GM21528 (cell line): Measurements from ENCODE around the gene IRS2.

Experiments used
- ATAC-seq: cut with Tn5 transposase; IDR thresholded peaks from one replicate; pipeline ENCODE4 v1.9.1; 2021; ENCODE audit warnings: mild to moderate bottlenecking, moderate library complexity; ENCODE audit not compliant: unreplicated experiment, low FRiP score

IRS2 gene

DNA sequence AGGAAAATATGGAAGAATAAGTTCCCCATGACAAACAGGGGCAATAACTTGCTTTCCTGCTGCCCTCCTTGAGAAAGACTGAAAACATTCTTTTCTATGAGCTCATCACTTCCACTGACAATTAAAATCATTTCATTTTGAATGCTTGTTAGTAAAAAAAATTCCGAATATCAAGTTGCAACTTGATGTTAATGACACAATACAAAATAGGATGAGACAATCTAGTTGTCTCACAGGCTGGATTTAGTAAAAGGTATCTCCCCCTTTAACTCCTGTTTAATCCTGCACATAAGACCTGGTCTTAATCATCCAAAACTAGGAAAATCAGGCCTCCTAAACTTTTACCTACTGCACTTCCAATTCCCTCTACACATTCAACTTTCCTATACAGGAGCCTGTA is 24.7 kb downstream of the IRS2 start:
- no peak for ATAC-seq

DNA sequence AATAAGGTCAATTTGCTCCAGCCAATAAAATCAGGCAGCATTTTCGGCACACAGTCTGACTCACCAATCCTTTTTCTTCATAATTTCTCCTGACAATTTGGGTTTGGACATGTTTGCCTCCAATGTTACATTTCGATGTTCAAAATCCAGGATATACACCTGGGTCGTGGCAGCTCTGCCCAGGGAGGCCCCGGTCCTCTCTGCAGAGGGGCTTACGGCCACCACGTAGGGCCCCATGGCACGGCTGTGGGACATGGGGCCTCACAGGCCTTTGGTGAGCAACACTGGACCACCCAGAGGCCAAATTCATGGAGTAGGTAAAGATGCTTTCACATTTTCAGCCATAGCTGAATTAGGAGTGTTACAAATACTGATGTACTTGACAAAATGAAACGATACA is 25.4 kb downstream of the IRS2 start:
- ATAC-seq = no peak

DNA sequence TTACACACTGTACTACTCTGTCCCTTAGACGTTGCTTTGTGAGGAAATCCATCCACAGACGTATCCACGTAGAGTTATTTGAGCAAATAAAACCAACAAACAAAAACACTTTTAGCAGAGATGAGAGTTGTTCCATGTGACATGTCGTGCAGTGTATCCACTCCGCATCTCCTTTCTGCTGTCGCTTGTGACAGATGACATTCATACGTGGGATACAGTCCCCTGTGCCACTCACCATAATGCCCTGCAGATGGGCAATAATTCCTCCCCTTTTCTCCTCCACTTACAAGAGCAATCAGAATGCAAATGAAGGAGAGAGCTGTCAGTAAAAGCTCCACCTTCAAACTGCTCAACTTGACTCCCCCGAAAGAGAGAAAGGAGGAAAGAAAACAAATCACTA is 26.0 kb downstream of the IRS2 start:
- ATAC-seq = no peak

DNA sequence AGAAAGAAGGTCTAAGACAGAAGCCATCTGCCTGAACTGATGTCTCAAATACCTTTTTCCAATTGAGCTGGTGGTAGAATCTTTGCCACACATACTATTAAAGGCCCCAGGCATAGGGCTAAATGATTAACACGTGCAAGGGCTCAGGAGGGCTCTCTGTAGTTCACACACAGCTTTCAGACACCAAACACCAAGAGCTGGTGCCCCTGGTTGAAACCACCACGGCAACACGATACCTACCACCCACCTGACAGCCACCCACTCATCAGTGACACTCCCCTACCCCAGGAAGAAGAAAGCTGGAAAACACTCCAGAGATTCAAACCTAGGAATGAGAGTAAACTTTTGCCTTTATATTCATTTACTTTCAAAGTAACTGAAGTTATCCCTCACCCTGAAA is 26.8 kb downstream of the IRS2 start:
- ATAC-seq = no peak

DNA sequence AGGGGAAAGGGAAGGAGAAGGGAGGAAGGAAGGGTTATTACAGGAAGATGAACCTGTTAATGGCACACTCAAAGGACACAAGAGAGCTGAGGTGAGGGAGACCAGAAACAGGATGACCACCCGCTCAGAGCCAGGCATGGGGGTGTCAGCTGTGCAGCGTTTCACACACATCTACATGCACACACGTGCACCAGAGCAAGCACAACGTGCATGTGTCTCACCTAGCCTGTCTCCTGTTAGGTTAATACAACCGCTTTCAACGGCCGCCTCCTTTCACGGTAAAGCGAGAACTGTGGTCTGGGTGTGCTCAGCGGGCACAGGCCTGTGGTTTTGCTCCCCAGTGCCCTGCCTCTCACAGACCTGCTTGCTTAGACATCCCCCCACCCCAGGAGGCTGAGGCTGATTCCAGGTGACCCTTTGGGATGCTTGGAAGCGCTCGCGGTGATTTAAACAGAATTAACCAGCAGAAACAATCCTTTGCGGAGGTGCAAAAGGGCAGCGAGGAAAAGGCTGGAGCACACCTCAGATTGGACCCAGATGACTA is 27.4 kb downstream of the IRS2 start:
- ATAC-seq = no peak

DNA sequence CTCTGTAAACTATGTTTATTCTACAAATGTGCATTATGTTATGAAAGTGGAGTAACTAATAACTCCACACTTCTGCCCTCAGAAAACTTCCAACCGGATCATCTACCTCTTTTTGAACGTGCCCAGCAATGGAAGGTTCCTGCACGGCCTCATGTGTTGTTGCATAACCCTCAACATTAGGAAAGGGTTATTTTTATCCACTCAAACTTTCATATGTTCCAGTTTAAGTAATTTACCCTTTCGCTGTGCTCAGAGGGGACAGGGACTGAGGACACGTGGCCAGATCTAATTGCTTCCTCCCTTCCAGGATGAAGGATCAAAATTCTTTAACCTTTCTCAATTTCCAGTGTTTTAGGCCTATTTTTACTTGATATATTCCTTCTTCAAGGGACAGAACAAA is 29.6 kb downstream of the IRS2 start:
- ATAC-seq = no peak

DNA sequence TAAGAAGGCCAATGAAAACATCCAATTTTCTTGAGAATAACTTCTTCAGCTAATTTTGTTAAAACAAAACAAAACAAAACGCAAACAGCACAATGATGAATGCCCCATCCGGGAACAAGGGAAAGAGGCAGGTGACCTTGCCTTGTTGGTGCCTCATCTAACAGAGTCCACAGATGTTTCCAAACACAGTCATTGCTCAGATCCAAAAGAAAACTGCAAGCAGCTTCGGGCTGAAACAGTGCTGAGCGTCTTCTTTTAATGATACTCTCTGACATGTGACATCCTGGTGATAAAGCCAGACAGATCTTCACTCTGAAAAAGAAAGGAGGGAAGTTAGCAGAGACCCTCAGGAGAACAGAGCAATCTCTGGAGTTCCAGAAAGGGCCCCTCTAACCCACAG is 30.4 kb downstream of the IRS2 start:
- ATAC-seq = no peak

DNA sequence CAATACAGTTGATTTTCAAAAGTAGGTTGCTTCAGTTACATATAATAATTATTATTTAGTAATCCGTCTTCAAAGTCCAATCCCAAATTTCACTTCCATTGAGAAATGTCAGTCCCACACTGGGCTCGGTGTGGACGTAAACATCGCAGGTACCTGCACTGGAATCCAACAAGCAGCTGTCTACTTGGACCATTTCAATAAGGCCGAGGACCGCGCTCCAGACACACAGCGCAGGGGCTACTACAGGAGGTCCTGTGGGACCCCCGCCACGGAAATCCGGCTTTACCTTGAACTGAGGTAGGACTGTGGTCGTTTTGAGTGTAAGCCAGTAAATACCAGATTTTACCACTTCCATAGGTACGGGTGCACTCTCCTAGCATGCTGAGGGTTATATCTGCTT is 30.8 kb downstream of the IRS2 start:
- no peak for ATAC-seq

DNA sequence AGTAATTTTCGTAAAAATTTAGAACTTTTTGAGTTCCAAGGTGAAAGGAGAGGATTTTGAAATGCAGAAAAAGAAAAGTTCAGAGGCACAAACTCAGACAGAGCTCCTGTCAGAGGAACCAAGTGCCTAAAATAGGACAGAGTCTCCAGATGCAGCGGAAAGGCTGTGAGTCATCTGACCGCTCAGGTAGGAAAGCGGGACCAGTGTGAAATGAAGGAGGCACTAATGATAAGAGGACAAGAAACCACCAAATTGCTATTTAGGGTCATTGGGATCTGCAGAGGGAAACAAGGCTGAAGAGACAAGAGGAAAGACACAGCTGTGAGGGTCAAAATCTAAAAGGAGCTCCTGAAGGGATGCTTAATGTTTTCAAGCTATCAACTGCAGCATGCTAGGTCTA is 34.9 kb downstream of the IRS2 start:
- no peak for ATAC-seq

DNA sequence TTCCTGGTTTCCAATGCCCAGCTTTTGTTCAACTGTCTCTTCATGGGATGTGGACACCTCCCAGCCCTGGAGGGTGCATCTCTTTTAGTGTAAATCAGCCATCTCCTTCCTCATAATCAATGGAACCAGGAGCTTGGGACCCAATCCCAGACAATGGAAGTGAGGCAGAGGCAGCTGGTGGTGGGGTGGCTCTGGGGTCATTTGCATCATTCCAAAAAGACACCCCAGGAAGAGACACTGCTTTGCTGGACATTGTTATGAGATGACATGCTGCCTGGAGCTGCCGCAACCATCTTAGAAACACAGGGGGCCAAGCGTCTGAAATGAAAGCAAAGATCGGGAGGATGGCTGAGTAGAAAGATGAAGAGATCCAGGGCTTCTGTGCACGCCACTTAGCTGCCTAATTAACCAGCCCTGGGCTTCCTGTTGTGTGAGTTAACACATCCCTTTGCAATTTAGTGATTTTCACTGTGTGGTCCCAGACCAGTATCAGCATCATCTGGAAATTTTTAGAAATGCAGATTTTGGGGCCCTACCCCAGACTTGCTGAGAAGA is 36.1 kb downstream of the IRS2 start:
- ATAC-seq = no peak

DNA sequence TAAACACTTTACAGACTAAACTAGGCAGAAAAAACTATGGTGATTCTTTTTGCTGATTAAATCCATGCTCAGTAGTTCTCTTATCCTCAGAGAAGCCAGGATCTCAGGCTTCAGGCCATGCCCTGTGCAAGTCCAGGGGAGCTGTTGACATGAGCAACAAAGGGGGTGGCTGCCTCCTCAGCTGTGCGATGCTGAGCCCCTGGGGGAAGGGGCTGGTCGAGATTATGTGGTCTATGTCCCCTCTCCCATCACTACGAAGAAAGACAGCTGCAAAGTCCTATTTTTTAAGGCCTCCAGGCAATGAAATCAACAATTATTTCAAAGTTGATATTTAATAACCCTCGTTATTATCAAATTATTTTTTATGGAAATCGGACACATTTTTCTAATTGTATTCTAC is 37.0 kb downstream of the IRS2 start:
- ATAC-seq = no peak

DNA sequence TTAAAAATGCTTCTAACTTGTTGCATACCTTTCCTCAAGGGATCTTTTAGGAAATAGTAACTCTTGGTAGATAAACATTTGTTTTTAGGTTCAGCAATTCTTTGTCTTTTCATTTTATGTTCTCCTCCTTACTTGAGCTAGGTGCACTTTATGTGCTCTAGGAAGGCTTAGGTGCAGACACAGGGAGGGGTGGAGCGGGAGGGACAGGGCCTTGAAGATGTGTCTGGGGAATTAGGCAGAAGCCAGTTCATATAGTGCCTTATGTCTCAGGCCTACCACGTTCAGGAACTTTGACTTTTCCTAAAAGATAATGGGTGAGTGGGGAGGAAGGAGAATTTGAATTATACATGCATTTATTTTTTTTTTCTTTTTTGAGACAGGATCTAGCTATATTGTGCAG is 37.7 kb downstream of the IRS2 start:
- ATAC-seq = no peak

DNA sequence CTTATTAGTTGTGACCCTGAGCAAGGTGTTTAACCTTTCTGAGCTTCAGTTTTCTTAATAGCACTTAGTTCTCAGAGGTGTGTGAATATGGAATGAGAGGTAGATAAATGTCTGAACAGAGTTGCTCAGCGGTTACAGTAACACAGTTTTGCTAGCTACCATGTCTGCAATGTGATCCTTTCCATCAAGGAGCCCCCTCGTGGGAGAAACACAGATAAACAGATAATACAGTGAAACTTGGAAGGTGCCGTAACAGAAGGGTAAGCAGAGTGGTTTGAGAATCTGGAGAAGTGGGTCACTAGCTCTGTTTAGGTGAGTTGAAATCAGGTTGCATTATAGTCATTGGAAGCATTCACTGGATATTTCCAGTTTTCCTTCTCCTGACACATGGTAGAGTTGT is 38.9 kb downstream of the IRS2 start:
- no peak for ATAC-seq

DNA sequence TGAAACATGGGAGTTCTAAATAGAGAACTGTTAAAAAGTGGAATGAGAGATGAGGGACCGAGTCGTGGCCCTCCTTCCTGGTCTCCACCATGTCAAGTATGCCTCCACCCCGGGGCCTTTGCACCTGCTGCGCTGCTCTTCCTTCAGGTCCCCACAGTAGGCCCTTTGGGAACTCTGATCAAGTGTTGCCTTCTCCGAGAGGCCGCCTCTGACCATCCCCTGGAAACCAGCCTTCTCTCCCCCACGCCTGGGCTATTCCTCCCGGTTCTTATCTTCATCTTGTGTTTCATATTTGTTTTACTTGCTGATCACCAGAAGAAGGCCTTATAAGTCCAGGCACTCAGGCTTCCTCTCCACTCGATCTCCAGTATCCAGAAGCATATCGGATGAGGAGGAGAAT is 40.0 kb downstream of the IRS2 start:
- ATAC-seq = no peak

DNA sequence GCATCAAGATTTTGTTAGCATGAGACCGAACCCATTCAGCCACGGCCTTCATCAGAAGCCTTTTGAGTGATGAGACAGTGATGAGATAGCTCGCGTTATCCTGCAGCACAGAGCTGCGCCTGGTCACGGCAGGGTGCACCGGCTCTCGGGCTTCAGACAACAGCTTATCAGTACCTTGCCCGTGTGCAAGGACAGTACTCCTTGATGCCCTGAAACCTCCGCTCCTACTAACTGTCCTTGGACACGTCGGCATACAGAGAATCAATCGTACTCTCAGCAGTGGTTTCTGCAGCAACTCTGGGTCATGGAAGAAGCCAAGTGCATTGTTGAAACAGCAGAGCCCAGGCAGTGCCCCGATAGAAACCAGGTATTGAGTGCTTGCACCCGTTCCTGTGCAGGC is 40.7 kb downstream of the IRS2 start:
- no peak for ATAC-seq

DNA sequence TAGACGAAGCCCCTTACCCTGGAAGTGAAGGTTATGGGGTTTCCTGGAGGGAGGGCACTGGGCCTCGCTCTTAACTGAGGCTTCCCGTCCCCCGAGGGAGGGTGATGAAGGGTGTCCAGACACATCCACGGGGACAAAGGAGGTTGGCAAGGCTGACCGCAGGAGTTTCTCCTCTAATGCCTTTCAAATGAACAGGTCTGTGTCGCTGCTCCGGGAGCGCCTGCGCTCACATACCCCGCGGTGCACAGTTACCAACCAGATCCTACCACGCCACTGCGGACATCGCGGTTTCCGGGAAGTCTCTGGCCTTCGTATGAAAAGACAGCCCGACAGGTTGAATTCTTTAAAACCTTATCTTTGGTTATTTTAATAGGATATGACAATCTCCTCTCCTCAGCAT is 41.3 kb downstream of the IRS2 start:
- no peak for ATAC-seq

DNA sequence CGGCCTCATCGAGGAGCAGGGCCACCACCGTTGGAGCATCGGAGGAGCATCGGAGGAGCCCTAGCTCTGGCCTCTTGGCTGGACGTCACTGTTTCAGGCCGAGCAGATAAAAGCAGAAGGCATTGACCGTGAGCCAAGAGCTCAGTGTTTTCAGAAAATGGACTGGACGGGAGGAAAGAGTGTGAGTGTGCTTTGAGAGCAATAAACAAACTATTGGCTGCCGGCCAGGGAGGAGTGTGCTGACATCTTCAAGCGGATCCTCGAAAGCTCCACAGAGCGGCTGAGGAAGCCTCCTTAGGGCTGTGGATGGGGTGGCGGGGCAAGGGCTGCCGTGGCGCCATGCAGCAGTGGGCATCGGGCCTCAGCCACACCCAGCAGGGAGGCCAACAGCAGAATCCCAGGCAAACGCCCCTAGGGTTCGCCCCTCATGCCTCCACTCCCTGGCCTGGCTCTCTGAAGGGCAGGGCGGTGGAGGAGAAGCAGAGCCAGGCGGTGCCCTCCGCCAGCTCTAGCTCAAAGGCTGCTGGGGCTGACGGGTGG is 41.8 kb downstream of the IRS2 start:
- ATAC-seq = no peak

DNA sequence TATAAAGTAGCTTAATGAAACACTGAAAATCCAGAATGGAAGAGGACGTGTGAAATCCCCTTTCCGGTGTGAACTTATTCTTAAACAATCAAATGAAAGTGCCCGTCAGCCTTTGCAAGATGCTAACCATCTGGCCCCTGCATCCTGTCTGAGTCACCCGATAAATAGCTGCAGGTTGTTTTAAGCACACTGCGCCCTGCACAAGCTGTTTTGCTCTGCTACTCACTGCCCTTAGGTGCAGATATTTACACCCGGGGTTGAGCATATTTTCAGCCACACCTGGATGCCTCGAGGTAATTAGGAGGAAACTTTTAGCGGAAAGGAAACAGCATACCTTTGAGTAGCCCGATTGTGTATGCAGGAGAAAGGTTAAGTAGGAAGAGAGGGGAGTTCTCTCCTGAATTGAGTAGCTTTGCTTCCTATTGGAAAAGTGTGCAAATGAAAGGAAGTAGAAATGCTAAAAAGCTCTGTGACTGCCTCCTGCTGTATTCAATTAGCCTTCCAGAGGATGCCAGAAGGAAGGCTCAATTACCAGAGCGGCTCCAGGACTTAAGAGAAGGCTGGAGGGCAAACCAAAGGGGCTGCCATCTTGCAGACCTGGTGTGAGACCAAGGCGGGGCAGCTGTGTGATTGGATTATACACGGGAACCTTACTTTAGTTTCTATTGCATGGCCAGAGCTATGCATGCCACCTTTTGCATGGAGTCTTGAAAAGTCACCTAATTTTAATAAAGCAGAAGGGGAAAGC is 42.5 kb downstream of the IRS2 start:
- ATAC-seq = no peak

DNA sequence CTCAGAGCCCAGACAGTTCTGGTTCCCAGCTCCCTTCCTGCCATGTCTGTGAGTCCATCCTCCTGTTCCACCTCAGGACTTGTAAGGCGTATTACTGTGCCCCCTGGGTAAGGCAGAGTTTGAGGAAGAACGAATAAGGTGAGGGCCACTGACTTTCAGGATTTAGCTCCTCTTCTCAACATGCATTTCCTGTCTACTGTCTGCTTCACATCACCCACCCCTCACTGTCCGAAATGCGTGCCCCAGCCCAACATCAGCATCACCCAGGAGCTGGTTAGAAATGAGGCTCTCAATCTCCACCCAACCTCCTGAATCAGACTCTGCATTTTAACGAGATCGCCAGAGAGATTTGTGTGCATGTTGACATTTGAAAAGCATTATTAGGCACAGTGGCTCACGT is 44.4 kb downstream of the IRS2 start:
- ATAC-seq = no peak

DNA sequence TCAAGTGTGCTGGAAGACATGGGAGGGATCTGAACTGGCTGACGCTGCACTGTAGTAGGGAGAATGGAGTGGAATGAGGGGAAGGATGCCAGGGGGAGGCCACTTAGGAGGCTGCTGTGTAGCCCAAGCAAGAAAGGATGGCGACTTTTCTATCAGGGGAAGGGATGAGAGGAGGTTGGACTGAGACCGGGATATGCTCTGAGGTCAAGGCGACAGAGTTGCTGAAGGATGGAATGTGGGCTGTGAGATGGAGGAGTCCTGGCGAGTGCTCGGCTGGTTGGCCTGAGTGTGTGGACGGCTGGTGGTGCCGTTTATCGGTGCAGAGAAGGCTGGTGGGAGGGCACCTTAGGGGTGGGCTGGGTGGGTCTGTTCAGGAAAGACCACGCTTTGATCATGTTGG is 45.7 kb downstream of the IRS2 start:
- no peak for ATAC-seq

DNA sequence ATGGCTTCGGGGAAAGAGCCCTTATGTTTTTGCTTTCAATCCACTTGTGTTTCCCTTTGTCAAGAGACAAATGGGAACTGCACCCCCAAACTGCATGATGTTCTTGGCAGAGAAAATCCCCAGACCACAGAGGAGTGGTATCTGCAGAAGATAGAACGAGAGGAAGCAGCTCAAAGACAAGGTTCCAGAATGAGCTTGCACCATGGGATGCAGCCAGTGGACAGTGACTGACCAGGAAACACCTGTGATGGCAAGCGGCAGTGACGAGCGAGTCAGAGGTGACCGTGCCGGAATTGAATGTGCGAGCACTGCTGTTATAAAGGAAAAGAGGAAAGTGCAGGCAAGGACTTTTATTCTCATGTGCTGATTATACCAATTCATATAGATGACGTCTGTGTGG is 46.3 kb downstream of the IRS2 start:
- ATAC-seq = no peak

DNA sequence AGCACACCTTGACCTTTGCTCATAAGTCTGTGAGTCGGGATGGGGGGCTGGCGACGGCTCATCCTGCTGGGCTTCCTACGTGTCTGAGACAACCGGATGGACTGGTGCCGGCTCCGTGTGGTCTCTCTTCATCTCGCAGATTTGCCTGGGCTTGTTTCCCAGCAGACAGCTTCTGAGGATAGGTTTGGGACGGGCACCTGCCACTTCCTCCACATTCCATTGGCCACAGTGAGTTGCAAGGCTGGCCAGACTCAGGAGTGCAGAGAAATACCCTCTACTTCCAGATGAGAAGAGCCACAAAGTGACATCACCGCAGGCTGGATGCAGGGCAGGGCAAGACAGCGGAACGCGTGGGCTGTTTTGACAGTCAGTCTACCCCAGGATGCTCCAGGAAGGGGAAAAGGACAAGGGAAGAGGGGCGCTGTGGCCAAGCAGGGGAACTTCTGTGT is 48.1 kb downstream of the IRS2 start:
- ATAC-seq = no peak
